ENCODE measurements around the gene PLCB3.

Gene PLCB3

DNA sequence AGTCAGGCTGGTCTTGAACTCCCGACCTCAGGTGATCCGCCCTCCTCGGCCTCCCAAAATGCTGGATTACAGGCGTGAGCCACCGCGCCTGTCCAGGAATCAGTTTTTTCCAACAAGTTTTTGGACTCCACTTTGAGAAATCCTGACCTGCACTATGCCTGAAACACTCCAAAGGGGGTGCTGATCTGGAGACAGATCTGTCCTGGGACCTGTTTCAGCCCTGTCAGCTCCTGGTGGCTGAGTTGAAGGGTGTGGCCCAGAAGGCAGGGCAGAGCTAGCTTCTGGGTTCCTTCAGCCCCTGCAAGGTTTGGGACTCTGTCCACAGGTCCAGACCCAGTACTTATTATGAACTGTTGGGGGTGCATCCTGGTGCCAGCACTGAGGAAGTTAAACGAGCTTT, 19.8 kb upstream of the PLCB3 start:
- TF ChIP-seq, protein P1, sequence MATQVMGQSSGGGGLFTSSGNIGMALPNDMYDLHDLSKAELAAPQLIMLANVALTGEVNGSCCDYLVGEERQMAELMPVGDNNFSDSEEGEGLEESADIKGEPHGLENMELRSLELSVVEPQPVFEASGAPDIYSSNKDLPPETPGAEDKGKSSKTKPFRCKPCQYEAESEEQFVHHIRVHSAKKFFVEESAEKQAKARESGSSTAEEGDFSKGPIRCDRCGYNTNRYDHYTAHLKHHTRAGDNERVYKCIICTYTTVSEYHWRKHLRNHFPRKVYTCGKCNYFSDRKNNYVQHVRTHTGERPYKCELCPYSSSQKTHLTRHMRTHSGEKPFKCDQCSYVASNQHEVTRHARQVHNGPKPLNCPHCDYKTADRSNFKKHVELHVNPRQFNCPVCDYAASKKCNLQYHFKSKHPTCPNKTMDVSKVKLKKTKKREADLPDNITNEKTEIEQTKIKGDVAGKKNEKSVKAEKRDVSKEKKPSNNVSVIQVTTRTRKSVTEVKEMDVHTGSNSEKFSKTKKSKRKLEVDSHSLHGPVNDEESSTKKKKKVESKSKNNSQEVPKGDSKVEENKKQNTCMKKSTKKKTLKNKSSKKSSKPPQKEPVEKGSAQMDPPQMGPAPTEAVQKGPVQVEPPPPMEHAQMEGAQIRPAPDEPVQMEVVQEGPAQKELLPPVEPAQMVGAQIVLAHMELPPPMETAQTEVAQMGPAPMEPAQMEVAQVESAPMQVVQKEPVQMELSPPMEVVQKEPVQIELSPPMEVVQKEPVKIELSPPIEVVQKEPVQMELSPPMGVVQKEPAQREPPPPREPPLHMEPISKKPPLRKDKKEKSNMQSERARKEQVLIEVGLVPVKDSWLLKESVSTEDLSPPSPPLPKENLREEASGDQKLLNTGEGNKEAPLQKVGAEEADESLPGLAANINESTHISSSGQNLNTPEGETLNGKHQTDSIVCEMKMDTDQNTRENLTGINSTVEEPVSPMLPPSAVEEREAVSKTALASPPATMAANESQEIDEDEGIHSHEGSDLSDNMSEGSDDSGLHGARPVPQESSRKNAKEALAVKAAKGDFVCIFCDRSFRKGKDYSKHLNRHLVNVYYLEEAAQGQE (IDR thresholded peaks at IDR 0.05; ENCODE audit: insufficient read depth in 1 of 2, low read depth in 2 of 2, low read length in 2 of 2) = no peak
- no peak for TF ChIP-seq SIN3A (IDR thresholded peaks at IDR 0.05; ENCODE audit: borderline replicate concordance, insufficient read depth, low read length)
- TF ChIP-seq TAF1 (IDR thresholded peaks at IDR 0.05; ENCODE audit: borderline replicate concordance, insufficient read depth, low read length) = no peak
- TF ChIP-seq POLR2AphosphoS5 (IDR thresholded peaks at IDR 0.05; ENCODE audit: low read depth, low read length) = no peak
- no peak for TF ChIP-seq FOXP2 (optimal IDR thresholded peaks at IDR 0.05; ENCODE audit: borderline replicate concordance, extremely low read depth, extremely low read length, insufficient read depth)

GRCh38 chr11:64232182-64232966, 19.0 kb upstream of the PLCB3 start:
- no peak for TF ChIP-seq FOXP2 (optimal IDR thresholded peaks at IDR 0.05; ENCODE audit: borderline replicate concordance, extremely low read depth, extremely low read length, insufficient read depth)
- TF ChIP-seq, protein P1 (IDR thresholded peaks at IDR 0.05; ENCODE audit: insufficient read depth in 1 of 2, low read depth in 2 of 2, low read length in 2 of 2) = no peak
- TF ChIP-seq POLR2AphosphoS5 (IDR thresholded peaks at IDR 0.05; ENCODE audit: low read depth, low read length) = no peak
- TF ChIP-seq SIN3A (IDR thresholded peaks at IDR 0.05; ENCODE audit: borderline replicate concordance, insufficient read depth, low read length) = no peak
- TF ChIP-seq TAF1 (IDR thresholded peaks at IDR 0.05; ENCODE audit: borderline replicate concordance, insufficient read depth, low read length) = no peak

DNA sequence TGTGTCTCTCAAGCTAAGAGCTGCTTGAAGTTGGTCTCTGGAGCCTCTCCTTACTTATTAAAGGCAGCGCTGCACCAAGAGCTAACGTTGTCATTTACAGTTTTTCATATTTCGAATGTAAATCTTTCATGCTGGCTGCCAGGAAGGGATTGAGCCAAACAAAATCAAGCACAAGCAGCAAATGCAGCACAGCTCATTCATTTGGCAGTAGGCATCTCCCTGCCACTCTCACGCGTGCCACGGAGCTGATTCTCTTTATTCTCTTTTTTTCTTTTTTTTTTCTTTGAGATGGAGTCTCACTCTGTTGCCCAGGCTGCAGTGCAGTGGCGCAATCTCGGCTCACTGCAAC, 18.4 kb upstream of the PLCB3 start:
- TF ChIP-seq FOXP2 (optimal IDR thresholded peaks at IDR 0.05; ENCODE audit: borderline replicate concordance, extremely low read depth, extremely low read length, insufficient read depth) = no peak
- TF ChIP-seq, protein P1 (IDR thresholded peaks at IDR 0.05; ENCODE audit: insufficient read depth in 1 of 2, low read depth in 2 of 2, low read length in 2 of 2) = no peak
- no peak for TF ChIP-seq SIN3A (IDR thresholded peaks at IDR 0.05; ENCODE audit: borderline replicate concordance, insufficient read depth, low read length)
- no peak for TF ChIP-seq TAF1 (IDR thresholded peaks at IDR 0.05; ENCODE audit: borderline replicate concordance, insufficient read depth, low read length)
- no peak for TF ChIP-seq POLR2AphosphoS5 (IDR thresholded peaks at IDR 0.05; ENCODE audit: low read depth, low read length)

GRCh38 chr11:64233913-64234586, 17.3 kb upstream of the PLCB3 start, which contains the start of gene VEGFB:
VEGFB (plus strand) TSS chr11:64234584; CDS start chr11:64234834, 250 bp downstream.
- TF ChIP-seq POLR2AphosphoS5 (IDR thresholded peaks at IDR 0.05; ENCODE audit: low read depth, low read length) = no peak
- no peak for TF ChIP-seq TAF1 (IDR thresholded peaks at IDR 0.05; ENCODE audit: borderline replicate concordance, insufficient read depth, low read length)
- TF ChIP-seq, protein P1 (IDR thresholded peaks at IDR 0.05; ENCODE audit: insufficient read depth in 1 of 2, low read depth in 2 of 2, low read length in 2 of 2) = no peak
- TF ChIP-seq SIN3A (IDR thresholded peaks at IDR 0.05; ENCODE audit: borderline replicate concordance, insufficient read depth, low read length) = no peak
- TF ChIP-seq FOXP2 (optimal IDR thresholded peaks at IDR 0.05; ENCODE audit: borderline replicate concordance, extremely low read depth, extremely low read length, insufficient read depth) = no peak
